ENCODE measurements around the gene ELL2.

Gene ELL2

DNA sequence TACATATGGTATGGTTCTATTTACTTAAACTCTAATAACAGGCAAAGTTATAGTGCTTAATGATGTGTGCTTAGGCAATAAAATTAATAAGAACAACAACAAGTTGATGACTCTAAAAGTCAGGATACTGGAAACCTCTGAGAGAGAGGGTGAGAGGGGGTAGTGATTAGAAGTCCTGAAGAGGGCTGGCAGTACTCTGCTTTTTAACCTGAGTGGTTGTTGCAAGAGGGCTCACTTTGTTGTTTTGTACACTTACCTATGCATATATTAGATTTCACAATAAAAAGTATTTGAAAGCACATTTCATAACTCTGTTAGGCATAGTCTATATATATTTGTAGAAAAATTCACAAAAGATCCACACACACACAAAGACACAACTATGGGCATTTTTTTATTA is 21.4 kb upstream of the ELL2 start:
- DNase-seq (ENCODE audit: low read depth), result no peak

DNA sequence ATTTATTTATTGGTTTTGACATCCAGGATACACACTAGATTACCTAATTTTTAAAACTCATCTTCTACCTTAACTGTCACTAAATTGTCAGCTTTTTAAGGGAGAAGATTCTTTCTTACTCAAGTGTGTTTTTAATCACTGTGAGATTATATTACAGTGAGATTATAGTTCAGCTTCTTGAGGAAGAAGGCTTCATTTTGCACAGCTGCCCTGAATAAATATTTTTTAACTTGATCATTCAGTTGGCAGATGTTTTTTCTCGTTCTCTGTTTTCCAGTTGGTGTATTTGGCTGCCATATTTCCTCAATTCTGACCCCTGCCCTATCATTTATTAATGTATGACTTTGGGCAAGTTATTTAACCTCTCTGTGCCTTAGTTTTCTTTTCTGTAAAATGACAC is 15.0 kb upstream of the ELL2 start:
- DNase-seq (ENCODE audit: low read depth), result no peak

DNA sequence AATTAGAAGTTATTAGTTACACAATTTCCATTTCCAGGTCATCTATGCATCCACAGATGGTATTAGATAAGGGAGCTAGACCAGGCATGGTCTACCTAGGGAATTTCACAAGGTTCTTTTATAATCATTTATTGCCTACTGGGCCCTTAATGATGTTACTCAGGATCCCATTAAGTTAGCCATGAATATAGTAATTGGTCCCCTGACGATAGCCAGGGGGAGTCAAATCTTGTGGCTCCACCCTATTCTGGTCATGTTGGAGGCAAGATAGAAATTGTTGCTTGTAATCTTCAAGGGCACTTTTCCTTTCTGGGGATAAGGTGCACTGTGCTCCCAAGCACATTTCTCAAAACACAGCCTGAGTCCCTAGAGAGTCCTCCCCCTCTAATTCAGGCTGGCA is 14.1 kb upstream of the ELL2 start:
- no peak for DNase-seq (ENCODE audit: low read depth)

DNA sequence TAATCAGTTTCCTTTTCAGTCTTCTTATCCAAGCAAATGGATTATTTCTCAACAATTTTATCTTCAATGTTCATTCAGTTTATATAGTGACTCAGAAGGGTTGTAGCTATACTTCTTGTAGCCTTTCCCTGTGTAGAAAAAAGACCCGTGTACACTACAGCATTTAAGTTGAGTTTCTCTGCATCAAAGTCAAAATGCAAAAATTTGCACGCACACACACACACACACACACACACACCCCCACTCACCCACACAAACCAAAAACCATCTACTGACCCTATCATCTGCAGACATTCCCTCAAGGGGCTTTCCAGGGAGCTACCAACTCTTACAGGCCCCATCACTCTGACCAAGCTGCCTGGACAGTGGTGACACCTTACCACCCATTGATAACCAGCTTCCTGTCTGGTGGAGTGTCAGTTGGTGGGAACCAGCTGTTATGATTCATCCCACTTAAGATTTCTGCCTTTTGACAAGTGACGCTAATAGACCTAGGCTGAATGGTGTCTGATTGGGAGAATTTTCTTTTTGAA is 12.2 kb upstream of the ELL2 start:
- no peak for DNase-seq (ENCODE audit: low read depth)

DNA sequence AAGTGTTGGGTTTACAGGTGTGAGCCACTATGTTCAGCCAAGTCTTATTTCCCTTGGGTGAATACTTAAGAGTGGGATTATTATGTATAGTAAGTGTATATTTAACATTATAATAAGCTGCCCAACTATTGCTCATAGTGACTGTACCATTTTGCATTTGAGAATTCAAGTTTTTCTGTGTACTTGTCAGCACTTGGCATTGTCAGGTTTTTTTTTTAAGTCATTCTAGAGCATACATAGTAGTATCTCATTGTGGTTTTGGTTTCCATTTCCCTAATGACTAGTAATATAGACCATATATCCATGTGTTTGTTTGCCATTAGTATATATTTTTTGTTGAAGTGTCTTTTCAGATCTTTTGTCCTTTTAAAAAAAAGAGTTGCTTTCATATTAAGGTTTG is 10.5 kb upstream of the ELL2 start:
- DNase-seq (ENCODE audit: low read depth), result no peak

DNA sequence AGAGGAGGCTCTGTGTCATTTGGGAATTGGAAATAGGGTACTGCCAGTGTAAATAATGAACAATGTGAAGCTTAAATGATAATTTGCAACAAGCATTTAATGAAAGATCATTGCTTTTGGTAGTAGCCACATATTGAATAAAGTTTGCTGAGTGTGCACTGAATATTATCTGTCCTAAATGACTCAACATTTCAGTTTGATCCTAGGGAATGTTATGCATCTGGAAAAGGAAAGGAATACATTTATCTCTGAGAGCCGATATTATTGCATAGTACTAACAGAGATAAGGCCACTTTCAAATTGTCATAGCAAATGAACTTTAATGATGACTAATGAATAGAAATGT is 8.7 kb upstream of the ELL2 start:
- DNase-seq (ENCODE audit: low read depth), result no peak

DNA sequence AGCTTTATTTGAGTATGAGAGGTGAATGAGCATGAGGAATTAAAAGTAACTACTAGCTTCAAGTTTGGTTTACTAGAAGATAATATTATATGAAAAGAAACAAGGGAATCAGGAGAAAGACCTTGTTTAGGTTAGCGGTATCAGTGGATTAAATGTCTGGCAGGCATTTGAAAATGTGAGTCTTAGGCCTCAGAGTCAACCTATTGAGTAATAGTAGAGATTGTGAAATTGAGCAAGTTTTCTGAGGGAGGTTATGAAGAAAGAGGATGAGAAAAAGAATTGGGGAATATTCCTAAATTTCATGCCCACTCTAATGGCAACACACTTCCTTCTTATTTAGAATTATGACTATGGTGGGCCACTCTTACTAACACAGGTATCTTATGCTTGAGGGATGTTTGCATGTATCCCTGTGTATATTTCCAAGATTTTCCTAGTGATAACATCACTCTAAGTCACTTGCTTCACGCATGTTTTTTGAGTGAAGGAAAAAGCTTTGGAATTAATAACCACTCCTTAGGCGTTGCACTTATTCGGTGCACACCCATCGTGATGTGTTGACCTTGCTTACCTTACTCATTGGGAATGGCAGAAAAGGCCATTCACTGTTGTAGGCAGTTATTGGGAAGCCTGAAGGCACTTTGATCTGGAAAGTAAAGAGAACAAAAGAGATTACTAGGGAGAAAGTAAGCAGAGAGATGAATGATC is 8.2 kb upstream of the ELL2 start:
- no peak for DNase-seq (ENCODE audit: low read depth)

DNA sequence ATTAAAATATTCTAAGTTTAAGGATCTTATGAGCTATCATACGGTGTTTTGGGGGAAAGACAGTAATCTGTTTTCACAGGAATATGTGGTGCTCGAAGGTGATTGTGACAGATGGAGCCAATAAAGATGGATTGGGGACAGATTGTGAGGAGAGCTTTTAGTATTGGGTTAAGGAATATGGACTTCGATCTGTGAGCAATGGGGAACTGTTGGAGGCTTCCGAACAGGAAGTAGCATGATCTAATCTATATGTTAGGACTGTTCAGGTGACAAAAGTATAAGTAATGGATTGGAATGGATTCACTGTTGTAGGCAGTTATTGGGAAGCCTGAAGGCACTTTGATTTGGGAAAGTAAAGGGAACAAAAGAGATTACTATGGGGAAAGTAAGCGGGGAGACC is 7.4 kb upstream of the ELL2 start:
- DNase-seq (ENCODE audit: low read depth), result no peak

DNA sequence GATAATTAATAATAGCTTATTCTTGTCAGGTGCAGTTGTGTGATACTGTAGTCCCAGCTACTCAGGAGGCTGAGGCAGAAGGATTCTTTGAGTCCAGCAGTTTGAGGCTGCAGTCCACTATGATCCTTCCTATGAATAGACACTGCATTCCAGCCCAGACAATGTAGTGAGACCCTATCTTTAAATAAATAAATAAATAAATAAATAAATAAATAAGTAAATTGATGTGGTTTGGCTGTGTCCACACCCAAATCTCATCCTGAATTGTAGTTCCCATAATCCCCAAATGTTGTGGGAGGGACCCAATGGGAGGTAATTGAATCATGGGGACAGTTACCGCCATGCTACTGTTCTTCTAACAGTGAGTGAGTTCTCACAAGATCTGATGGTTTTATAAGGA is 5.6 kb upstream of the ELL2 start:
- no peak for DNase-seq (ENCODE audit: low read depth)

DNA sequence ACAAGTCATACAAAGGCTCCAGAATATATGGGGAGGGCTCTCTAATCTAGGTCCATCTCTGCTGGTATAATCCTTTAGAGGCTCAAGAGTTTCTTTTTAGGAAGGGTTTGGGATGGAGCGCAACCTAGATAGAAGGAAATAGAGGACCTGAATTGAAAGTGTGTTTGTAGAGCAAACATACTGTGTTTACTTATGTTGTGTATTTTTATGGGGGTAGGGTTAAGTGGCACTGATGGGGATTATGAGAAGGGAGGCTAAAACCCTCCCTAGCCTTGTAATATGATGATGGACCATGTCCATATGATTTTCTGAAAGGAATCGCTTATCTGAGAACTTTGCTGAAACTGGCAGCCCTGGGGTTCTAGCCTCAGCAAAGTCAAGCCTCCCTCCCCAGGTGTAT is 4.4 kb upstream of the ELL2 start:
- DNase-seq (ENCODE audit: low read depth), result no peak

DNA sequence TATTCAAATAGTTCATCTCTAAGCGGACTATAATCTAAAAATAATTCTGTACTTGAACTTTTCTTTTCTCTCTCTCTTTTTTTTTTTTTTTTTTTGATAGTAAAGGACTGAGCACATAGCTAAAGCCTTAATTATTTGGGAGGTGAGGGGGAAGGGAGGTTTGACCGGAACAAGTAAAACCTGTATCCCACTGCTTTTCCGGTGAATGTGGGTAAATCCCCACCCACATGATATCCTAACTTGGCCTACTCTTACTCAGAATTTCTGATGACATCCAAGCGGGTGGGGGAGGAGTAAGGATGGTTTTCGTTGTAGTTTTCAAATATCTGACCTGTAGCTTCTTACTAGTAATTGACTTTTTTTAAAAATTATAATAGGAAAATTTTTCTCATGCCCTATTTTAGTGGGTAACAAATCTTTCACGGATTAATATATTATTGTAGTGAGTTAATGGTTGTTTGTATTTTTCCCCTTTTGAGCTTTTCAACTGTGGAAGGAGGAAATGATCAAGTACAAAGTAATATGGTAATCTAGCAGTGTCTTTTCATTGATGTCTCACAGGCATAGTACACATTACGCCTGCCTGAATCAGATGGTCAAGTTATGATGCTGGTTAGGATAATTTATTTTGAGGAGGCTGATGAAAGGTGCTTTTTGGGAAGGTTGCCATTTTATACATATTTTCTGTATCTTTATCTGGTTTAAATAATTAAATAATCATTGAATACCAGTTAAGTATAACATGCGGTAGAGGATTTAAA is 2.2 kb upstream of the ELL2 start:
- no peak for DNase-seq (ENCODE audit: low read depth)

DNA sequence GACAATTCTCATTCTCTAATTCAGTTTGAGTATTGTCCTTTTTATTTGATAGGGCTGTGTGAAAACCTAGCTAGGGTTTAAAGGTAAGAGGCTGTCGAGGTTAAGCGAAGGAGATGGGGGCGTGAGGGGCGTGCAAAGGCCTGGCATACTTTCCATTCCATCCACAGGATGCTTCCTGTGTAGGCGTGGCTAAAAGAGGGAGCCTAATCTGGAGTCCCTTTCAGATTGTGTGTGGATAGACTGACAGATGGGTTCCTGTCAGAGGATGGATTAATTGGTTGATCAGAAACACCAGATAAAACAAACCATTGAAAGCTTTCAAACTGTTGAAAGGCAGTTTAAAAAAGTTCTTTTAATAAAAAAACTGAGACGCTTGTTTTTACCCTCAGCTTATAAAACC is 1.1 kb upstream of the ELL2 start:
- DNase-seq (ENCODE audit: low read depth), result no peak

DNA sequence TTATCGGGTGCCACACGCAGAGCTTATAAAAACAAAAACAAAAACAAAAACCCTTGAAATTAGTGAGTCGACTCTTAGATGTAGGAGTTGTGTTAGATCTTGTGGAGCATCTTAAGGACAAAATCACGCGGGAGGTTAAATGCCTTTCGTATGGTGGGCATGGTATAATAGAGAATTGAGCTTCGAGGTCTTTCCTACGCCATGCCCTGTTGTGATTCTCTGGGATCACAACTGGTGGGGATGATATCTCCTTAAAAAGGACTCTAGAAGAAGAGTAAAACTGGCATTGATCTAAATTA is 773 bp upstream of the ELL2 start:
- DNase-seq (ENCODE audit: low read depth), result no peak

DNA sequence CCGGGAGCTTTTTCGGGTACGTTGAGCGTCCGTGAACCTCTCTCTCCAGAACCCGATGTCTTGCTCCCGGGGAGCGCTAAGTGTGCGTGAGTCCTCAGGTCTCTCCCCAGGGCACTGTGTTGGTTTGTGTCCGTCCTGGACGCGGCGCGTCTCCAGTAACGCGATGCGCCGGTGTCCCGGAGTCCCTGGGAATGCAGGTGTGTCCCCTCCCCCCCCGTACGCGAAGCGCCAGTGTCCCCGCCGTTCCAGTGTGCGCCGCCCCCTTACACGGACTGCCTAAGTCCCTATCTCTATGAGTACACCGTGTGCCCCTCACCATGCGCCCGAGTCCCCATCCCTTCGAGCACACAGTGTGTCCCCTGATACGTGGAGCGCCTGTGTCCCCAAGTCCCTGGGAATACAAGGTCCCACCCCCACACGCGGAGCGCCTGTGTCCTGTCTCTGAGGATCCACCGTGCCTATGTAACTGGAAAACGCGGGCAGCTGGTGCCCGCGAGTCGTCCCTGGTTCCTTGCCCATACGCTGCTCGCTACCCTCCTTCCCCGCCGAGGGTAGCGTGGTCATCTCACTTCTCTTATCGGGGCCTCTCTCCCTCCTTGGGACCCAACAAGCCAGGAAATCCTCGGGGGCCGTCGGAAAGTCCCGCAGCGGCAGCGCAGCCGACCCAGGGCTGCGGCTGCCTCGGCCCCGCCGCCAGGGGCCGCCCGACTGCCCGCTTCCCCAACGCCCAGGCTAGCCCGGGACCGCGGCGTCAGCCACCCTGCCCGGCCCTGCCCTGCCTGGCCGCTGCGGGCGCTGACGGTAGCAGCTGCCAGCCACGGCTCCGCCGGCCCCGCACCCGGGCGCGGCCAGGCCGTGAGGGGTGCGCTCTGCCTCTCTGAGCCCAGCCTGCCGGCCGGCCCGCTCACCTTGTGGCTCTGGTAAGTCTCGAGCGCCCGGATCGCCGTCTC is 709 bp downstream of the ELL2 start:
- peak; percentile 48 for DNase-seq (ENCODE audit: low read depth)

DNA sequence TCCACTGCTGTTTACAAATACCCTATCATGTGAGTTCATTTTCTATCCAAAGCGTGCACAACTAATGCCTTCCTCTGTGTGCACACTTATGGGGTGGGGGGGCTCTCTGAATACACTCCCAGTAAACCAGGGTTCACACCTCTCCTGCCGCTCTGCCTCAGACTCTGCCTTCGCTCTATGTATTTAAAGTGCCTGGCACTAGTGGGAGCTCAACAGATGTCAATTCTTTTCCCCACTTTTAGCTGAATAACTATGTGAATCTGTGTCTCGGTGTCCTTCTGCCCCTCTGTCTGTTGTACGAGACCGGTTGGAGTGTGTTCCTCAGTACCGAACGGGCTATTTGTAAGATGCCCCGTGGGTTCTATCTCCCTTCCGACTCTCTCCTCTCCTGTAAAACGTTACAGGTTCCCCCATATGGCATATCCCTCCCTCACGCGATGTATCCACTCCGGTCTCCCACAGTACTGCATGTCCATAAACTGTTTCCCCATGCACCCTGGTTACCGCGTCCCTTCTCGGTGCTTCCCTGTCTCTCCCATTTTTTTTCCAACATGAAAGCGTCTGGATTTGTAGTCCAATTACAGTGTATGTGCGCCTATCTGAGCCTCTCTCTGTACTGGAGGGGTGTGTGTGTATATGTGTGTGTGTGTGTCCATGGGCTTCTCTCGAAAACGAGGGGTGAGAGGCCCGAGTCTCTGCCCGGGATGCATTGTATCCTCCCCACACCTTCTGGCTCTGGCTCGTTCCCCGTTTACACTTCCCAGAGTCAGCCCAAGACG is 1.6 kb downstream of the ELL2 start:
- no peak for DNase-seq (ENCODE audit: low read depth)

DNA sequence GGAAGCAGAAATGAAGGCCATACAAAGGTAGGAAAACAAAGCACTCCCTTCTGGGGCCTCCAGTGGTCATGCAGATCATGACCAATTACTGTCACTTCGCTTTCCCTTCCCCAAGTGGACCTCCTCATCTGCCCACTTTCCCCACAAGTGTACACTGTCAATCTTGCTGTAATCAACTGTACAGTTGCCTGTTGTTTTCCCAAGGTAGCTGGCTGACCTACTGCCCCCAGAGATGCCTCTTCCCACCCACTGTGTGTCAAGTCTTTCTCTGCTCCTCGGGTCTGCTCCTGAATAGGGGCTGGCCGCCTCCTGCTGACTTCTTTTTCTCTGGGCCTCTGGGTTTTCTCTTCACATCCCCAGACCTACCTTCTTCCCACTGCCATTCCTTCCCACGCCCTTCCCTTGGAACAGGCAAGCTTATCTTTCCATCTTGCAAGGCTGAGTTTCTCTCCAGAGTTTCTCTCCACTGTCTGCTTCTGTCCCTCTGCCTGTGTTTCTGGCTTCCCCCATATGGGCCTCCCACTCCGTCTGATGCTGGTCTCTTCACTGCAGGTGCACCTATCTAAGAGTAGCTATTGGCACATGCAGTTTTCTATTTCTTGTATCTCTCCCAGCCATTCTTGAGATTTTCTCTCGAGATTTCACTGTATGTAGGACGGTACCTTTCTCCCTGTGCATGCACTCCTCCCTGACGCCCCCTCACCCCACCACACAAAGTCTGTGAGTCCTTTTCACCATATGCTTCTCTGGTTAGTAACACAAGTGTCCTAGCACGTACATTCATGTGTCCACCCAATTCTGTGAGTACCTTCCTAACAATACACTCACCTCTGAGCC is 2.4 kb downstream of the ELL2 start:
- DNase-seq (ENCODE audit: low read depth), result no peak

DNA sequence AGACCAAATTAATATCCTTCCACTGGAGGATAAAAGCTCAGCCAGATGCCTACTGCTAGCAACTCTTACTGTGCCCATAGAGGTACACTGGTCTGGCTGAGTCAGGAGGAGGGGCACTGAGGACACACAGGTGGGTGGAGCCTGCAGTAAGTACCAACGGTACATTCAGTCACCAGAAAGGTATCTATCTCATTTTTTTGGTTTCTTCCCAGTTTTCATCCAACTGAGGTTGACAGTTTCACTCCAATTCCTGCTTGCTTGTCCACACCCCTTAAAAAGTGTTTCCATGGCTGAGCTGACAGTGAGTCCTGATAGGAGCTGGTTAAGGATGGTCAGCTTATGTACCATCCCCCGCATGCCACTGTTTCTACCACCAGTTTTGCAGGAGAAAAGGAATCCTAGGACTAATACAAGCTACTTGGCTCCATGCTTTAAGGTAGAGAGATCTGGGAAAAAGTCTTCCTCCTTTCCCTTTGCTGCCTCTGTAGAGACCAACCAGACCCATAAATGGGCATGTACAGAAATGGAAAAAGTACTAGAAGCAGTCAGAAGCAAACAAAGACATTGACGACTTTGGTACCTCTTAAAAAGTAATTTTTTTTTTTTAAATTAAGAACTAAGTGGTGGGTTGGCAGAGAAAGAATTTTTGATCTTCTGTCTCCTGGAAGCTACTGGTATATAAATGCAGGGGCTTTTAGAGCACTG is 3.2 kb downstream of the ELL2 start:
- DNase-seq (ENCODE audit: low read depth), result no peak

DNA sequence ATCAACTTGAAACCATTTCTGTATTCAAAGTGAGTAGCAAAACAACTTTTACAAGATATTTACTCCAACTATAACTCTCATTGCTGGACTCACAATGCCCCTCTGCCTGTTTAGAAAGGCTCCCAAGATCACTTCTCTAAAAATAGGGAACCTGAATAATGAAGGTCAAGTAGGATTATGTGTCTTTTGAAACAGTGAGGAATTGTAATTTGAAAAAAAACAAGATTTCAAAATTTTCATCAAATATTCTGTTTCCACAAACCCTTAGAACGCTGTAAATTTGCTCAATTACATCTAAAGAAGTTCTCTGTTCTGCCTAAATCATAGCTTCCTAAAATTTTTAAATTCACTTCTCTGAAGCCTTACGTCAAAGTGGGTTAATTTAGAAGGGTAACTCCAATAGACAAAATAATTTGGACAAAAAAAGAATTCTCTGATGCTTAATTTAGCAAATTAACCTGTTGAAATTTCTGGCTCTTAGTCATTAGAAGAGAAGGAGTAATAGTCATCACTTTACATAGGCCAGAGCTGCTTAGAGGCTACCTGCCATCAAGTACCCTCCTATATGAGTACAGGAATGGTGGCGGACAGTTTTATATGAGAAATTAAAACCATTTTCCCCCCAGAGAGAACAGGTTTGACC is 4.0 kb downstream of the ELL2 start:
- DNase-seq (ENCODE audit: low read depth), result no peak

DNA sequence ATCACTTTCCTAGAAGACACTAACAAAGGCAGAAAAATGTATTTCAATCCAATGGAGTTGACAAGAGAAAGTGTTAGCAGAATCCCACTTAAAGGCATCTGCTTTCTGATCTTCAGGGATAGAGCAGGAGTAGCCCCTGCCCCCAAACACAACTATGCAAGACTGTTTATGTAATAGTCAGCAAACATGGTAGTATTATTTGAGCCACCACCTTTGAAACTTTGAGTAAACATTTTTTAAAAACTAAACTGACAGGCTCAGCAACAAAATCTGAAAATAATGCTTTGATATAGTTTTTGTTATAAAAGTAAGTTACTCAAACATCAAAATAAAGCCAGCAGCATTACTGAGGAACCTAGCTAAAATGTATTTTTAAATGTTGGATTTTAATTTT is 4.8 kb downstream of the ELL2 start:
- DNase-seq (ENCODE audit: low read depth), result no peak
